Stimulated activated effector memory CD8-positive, alpha-beta T cell treated with anti-CD3 and anti-CD28 coated beads, Interleukin-12 subunit alpha, Interleukin-12 subunit beta, amount 100 ng/mL, for 72 hours (primary cell): ENCODE results near the gene FBXL16.
A peak's percentile ranks its signal among the peaks of the same experiment; 100 is the strongest.

ENCODE experiments used
- ATAC-seq: fragments of 150-1000 bp; cut with Tn5 transposase; 2 replicates; pipeline ENCODE4 v1.10.0; 2021
- DNase-seq, 2 donors: peaks; one replicate each; pipeline ENCODE4 v3.0.0; 2021 to 2022; ENCODE audit warnings: low spot score in 2 of 2
- H3K27ac Mint-ChIP-seq: one replicate; pipeline ENCODE4 v1.8.0; 2022; ENCODE audit warnings: mild to moderate bottlenecking, mixed read lengths
- H3K36me3 Mint-ChIP-seq: one replicate; pipeline ENCODE4 v1.8.0; 2022; ENCODE audit warnings: mild to moderate bottlenecking, mixed read lengths
- H3K4me1 Mint-ChIP-seq: one replicate; pipeline ENCODE4 v1.8.0; 2022; ENCODE audit warnings: mixed read lengths
- H3K4me3 Mint-ChIP-seq: one replicate; pipeline ENCODE4 v1.8.0; 2022; ENCODE audit warnings: mild to moderate bottlenecking, mixed read lengths
- H3K9me3 Mint-ChIP-seq: one replicate; pipeline ENCODE4 v1.8.0; 2022; ENCODE audit warnings: mixed read lengths

FBXL16 gene

DNA sequence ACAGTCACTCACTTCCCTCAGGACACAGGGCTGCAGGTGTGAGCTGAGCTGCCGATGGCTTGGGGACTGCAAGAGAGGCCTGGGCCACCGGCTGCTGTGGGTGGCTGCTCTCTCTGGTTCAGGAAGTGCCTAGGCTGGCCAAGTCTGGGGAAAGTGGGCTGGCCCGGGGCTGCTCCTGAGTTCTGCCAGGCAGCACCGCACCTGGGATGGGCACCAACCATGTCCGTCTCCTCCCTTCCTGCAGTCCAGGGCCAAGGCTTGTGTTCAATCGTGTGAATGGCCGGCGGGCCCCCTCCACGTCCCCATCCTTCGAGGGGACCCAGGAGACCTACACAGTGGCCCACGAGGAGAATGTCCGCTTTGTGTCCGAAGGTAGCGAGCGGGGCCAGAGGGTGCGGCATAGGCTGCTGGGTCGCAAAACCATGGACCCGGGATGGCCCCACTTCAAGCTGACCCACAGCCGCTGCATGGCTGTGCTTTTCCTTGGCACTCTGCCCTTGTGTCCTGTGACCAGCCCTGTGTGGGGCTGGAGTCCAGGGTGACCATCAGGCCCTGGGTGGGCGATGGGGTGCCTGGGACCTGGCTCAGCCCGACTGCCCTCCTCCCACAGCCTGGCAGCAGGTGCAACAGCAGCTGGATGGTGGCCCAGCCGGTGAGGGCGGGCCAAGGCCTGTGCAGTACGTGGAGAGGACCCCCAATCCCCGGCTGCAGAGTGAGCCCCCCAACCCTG lies 58.3 kb downstream of the FBXL16 start:
- DNase-seq (no peak), ATAC-seq (no peak)
- H3K9me3 Mint-ChIP-seq, result no peaks in the 10 kb centered on the region
- H3K27ac Mint-ChIP-seq, result peak overlapping the region; percentile 74
- peaks cover 26% of the 10 kb centered on the region for H3K36me3 Mint-ChIP-seq
- H3K4me3 Mint-ChIP-seq, result peak overlapping the region; percentile 75
- H3K4me1 Mint-ChIP-seq, result peaks cover 37% of the 10 kb centered on the region

DNA sequence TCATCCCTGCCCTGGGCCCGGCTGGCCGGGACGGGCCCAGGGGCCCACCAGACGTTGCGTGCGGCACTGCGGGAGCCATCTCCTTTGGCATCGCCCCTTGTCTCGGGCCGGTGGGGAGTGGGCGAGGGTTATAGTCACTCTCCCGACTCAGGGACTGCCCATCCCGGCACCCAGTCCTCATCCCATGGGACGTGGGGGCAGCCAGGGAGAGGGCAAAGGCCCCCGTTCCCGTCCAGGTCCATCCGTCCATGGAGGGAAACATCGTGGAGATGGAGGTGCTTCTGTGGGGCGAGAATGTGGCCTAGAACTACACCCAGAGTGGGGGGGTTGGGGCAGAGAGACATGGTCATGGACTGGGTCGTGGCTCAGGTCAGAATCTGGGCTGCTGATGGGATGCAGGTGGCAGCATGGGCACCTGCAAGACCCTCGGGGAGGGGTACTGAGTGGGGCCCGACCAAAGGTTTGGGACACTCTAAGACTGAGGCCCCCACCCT lies 58.9 kb downstream of the FBXL16 start:
- Mint-ChIP-seq H3K4me3 (peak overlapping the region; percentile 29), H3K9me3 (no peaks in the 10 kb centered on the region), H3K36me3 (peaks cover 26% of the 10 kb centered on the region), H3K27ac (no peak overlapping the region), H3K4me1 (peaks cover 37% of the 10 kb centered on the region)
- ATAC-seq (no peak), DNase-seq (no peak)

DNA sequence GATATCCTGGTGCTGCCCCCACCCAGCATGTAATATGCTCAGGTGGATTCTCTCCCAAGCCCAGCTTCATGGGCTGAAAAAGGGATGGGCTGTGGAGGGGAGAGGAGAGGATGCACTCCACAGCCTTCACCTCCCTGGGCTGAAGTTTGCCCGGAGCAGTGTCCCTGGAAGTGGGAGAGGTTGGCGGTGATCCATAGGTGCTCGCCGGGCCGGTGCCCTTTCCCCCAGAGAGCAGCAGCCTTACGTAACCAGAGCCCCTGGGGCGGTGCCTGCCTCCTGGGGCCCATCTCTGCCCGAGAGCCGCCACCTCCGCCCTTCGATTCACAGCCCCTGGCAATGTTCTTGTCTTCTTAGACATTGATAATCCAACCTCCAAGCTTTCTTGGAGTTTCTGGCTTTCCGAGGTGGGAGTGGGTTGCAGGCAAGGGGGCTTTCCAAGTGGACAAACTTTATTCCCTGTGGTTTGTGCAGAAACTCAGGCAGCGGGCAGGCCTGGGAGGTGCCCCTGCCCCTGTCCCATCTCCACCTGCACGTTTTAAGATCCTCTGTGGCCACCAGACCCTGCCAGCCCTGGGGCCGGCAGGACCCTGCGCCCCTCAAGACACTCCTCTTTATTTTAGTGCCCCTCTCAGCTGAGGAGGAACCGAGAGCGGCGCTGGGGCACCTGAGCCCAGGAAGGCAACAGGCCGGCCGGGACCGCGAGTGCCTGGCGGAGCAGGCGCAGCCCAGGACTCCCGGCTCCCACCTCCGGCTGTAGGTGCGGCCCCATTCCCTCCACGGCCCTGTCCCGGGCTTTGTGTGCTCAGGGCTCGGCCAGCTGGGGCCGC lies 59.5 kb downstream of the FBXL16 start:
- Mint-ChIP-seq H3K27ac (no peak overlapping the region), H3K9me3 (no peaks in the 10 kb centered on the region), H3K4me3 (no peak overlapping the region), H3K4me1 (peaks cover 37% of the 10 kb centered on the region), H3K36me3 (peaks cover 23% of the 10 kb centered on the region)
- no peak for ATAC-seq
- DNase-seq, result no peak

DNA sequence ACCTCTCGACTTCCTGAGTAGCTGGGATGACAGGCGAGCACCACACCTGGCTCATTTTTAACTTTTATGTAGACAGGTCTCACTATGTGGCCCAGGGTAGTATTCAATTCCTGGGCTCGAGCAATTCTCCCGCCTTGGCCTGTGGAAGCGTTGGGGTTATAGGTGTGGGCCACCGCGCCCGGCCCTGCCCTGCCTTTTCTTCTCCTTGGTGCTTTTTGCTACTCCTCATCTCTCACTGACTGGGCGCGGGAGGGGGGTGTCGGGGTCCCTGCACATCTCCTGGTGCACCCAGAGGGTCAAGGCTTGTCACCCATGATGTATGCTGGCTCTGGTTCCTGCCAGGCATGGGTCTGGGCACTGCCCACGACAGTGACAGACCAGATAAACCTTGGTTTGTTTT lies 61.0 kb downstream of the FBXL16 start:
- DNase-seq (no peak), ATAC-seq (no peak)
- Mint-ChIP-seq H3K4me3 (peak overlapping the region; percentile 74), H3K36me3 (peaks cover 17% of the 10 kb centered on the region), H3K9me3 (no peaks in the 10 kb centered on the region), H3K4me1 (peaks cover 31% of the 10 kb centered on the region), H3K27ac (peak overlapping the region; percentile 86)

DNA sequence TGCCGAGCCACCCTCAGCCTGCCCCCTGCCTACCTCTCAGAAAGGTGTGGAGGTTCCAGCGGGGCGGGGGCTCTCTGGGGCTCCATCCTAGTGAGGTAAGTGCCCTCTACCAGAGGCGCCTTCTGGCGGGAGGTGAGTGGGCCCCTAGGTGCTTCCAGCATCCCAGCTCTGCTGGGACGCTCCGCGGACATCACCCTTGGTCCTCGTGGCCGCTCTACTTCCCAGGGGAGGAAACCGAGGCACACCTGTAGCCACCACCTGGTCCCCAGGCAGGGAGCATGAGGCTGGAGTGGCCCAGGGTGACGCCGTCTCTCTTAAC lies 62.6 kb downstream of the FBXL16 start:
- Mint-ChIP-seq H3K36me3 (peaks cover 17% of the 10 kb centered on the region), H3K9me3 (no peaks in the 10 kb centered on the region), H3K27ac (peak overlapping the region; percentile 86), H3K4me3 (peak overlapping the region; percentile 74), H3K4me1 (peaks cover 24% of the 10 kb centered on the region)
- no peak for ATAC-seq
- DNase-seq, result no peak
